Activated CD4-positive, alpha-beta T cell treated with anti-CD3 and anti-CD28 coated beads for 24 hours (primary cell): ENCODE results near the gene DNAJC3.
"Not testable (repeated sequence)": the region's sequence is repeated elsewhere in the genome, so short reads cannot be mapped to it uniquely, and the experiment has no call there.

ENCODE experiments used
- DNase-seq, 2 donors: peaks; one replicate each; pipeline ENCODE4 v3.0.0-alpha.2; 2020; ENCODE audit warnings: low read depth in 2 of 2

DNAJC3 gene

GRCh38 chr13:95781016-95781415, 104.1 kb downstream of the DNAJC3 start:
- no peak for DNase-seq

- DNase-seq = not testable (repeated sequence)
Measured at GRCh38 chr13:95781940-95782339, 105.0 kb downstream of the DNAJC3 start.

- no peak for DNase-seq
Measured at GRCh38 chr13:95783747-95784146, 106.8 kb downstream of the DNAJC3 start.

- DNase-seq = no peak
Measured at GRCh38 chr13:95784161-95784899, 107.4 kb downstream of the DNAJC3 start.

- DNase-seq = no peak
Measured at GRCh38 chr13:95784900-95785290, 108.0 kb downstream of the DNAJC3 start.

GRCh38 chr13:95787356-95788099, 110.6 kb downstream of the DNAJC3 start:
- DNase-seq = no peak

GRCh38 chr13:95788100-95788463, 111.1 kb downstream of the DNAJC3 start:
- DNase-seq = no peak

GRCh38 chr13:95789315-95789714, 112.4 kb downstream of the DNAJC3 start:
- DNase-seq = not testable (repeated sequence)

GRCh38 chr13:95791084-95791722, 114.3 kb downstream of the DNAJC3 start:
- DNase-seq = no peak

GRCh38 chr13:95793018-95793555, 116.1 kb downstream of the DNAJC3 start:
- no peak for DNase-seq

GRCh38 chr13:95793781-95794180, 116.8 kb downstream of the DNAJC3 start:
- DNase-seq = no peak

- DNase-seq = no peak
Measured at GRCh38 chr13:95797016-95797415, 120.1 kb downstream of the DNAJC3 start.

GRCh38 chr13:95800436-95800835, 123.5 kb downstream of the DNAJC3 start:
- DNase-seq = no peak

GRCh38 chr13:95801825-95802224, 124.9 kb downstream of the DNAJC3 start:
- no peak for DNase-seq

- DNase-seq = no peak
Measured at GRCh38 chr13:95805921-95806320, 129.0 kb downstream of the DNAJC3 start.

GRCh38 chr13:95809429-95809828, 132.5 kb downstream of the DNAJC3 start:
- no peak for DNase-seq

- no peak for DNase-seq
Measured at GRCh38 chr13:95813139-95813538, 136.2 kb downstream of the DNAJC3 start.

- DNase-seq = no peak
Measured at GRCh38 chr13:95814495-95814894, 137.6 kb downstream of the DNAJC3 start.

- DNase-seq = no peak
Measured at GRCh38 chr13:95822303-95822702, 145.4 kb downstream of the DNAJC3 start.

- DNase-seq = no peak
Measured at GRCh38 chr13:95833126-95833525, 156.2 kb downstream of the DNAJC3 start.

- DNase-seq = no peak
Measured at GRCh38 chr13:95833719-95834118, 156.8 kb downstream of the DNAJC3 start.

GRCh38 chr13:95834134-95834765, 157.3 kb downstream of the DNAJC3 start:
- peak; percentile 44 to 47 for DNase-seq
